ENCODE data around the gene TMOD3.

TMOD3 gene

DNA sequence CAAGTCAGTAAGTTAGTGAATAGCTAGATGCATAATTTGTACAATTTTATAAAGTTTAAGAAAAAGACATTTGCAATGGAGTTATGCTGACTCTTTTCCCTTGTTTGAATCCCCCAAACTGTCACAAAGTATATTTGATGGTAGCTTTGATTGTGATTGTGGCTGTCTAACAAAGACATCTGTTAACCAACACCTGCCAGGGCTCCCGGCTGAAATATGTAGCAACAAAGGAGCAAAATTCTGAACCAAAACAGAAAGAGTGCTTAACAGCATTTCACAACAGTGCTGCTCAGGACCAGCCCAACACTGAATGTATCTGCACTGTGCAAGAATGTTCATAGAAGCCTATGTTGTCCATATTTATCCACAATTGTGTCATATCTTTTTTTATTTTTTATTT lies 102.7 kb downstream of the TMOD3 start:
- DNase-seq (ENCODE audit: low spot score), result no peak
- in situ Hi-C loops (cut with MboI; ENCODE audit: low sequenced_read_pairs, unreplicated experiment), result no loop called here
- TF ChIP-seq, protein P1, sequence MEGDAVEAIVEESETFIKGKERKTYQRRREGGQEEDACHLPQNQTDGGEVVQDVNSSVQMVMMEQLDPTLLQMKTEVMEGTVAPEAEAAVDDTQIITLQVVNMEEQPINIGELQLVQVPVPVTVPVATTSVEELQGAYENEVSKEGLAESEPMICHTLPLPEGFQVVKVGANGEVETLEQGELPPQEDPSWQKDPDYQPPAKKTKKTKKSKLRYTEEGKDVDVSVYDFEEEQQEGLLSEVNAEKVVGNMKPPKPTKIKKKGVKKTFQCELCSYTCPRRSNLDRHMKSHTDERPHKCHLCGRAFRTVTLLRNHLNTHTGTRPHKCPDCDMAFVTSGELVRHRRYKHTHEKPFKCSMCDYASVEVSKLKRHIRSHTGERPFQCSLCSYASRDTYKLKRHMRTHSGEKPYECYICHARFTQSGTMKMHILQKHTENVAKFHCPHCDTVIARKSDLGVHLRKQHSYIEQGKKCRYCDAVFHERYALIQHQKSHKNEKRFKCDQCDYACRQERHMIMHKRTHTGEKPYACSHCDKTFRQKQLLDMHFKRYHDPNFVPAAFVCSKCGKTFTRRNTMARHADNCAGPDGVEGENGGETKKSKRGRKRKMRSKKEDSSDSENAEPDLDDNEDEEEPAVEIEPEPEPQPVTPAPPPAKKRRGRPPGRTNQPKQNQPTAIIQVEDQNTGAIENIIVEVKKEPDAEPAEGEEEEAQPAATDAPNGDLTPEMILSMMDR (IDR thresholded peaks at IDR 0.05; ENCODE audit: borderline replicate concordance, control extremely low read depth, extremely low read depth, insufficient read depth, missing control alignments), result no peak

DNA sequence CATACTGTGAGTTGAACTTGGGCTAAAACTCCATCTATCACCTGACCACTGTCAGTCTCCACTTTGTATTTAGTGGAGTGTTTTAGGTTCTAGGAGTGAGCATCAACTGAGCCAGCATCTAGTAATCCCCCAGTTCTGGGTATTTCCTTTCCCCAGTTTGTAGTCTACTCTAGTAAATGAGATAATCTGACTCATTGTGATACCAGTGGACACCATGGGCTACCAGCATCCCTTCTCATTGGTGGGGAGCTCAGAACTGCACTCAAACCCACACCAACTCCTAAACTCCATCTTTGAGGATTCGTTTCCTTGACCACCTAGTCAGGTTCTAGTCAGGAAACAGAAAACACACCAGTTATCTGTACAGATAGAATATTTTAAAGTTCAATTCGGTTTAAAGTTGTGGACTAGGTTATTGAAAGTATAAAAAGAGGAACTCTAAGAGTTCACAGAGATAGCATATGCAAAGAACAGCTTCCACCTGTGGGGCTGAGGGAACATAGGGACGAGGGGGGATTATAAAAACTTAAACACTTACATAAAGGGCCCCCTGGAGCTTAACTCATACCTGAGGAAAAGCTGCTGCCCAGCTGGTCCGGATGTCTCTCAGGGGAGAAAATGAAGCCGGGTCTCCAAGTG lies 106.1 kb downstream of the TMOD3 start:
- peak; percentile 77 for DNase-seq (ENCODE audit: low spot score)
- in situ Hi-C loops (cut with MboI; ENCODE audit: low sequenced_read_pairs, unreplicated experiment), result no loop called here
- TF ChIP-seq, protein P1 (IDR thresholded peaks at IDR 0.05; ENCODE audit: borderline replicate concordance, control extremely low read depth, extremely low read depth, insufficient read depth, missing control alignments), result no peak

DNA sequence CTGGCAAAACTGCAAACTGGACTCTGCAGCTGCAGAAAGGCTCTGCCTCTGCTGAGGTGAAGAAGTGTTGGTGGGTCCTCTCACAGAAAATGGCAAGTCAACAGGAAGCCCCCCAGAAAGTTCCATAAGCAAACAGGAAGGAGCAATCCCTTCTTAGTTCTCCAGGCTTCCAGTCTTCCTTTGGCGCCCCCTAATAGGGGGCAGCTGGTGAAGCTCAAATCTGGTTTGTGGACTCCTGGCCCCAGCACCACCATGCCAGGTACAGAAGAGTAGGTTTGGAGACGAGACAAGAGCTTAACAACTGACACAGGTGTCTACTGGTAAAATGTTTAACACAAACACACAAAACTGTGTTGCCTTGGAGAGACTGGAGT lies 106.6 kb downstream of the TMOD3 start:
- in situ Hi-C loops (cut with MboI; ENCODE audit: low sequenced_read_pairs, unreplicated experiment), result no loop called here
- DNase-seq (ENCODE audit: low spot score), result no peak
- TF ChIP-seq, protein P1 (IDR thresholded peaks at IDR 0.05; ENCODE audit: borderline replicate concordance, control extremely low read depth, extremely low read depth, insufficient read depth, missing control alignments), result no peak

DNA sequence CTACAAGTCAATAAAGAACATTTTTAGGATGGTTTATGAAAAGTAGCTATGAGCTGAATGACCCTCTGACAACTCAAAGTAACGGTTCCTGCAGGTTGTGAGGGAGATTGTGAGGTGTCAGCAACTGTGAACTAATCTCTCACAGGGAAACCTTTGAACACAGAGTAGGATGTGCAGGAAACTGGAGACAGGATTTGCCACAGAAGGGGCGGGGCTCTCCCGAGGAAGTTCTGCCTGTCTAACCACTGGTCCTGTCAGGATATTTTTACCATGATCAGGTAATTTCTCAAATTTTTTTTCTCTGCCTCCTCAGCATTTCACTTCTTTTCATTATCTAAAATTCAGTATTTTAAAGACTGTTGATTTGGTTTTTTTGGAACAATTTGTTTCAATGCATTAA lies 108.8 kb downstream of the TMOD3 start:
- in situ Hi-C loops (cut with MboI; ENCODE audit: low sequenced_read_pairs, unreplicated experiment), result no loop called here
- DNase-seq (ENCODE audit: low spot score), result no peak
- TF ChIP-seq, protein P1 (IDR thresholded peaks at IDR 0.05; ENCODE audit: borderline replicate concordance, control extremely low read depth, extremely low read depth, insufficient read depth, missing control alignments), result no peak

DNA sequence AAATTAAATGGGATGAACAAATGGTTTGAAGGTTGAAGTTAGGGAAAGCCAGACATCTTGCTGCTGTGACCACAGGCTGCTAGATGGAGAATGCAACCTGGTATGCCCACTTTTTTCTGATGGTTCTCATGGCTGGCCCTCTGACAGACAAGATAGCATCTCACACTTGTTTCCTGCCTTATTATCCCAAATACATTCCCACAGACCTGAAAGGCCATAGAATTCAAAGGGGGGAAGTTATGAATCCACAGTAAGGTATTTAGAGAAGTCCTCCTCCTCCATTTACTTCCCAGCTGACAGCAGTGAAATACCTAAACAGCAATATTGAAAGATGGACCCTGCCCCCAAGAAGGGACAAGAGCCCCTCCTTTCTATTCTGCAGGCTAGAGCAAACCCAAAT lies 109.8 kb downstream of the TMOD3 start:
- no peak for DNase-seq (ENCODE audit: low spot score)
- TF ChIP-seq, protein P1 (IDR thresholded peaks at IDR 0.05; ENCODE audit: borderline replicate concordance, control extremely low read depth, extremely low read depth, insufficient read depth, missing control alignments), result no peak

DNA sequence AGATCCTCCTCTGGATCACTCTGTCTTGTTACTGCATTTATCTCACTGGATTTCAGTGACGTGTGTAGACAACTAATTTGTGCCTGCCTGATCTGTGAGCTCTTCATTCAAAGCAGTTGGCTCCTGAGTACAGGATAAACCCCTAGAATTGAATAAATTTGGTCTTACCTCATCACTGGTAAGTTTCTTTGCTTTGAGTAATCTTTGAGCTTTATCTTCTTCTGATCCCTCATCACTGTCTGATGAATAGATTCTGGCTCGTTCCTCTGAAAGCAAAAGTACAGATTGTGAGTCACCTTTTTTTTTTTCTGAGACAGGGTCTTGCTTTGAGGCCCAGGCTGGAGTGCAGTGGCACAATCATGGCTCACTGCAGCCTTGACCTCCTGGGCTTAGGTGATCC lies 117.7 kb downstream of the TMOD3 start:
- in situ Hi-C loops (cut with MboI; ENCODE audit: low sequenced_read_pairs, unreplicated experiment), result no loop called here
- no peak for DNase-seq (ENCODE audit: low spot score)
- TF ChIP-seq, protein P1 (IDR thresholded peaks at IDR 0.05; ENCODE audit: borderline replicate concordance, control extremely low read depth, extremely low read depth, insufficient read depth, missing control alignments), result no peak

More for the DNA sequence above, 109.8 kb downstream of the TMOD3 start:
- in situ Hi-C loops (cut with MboI; ENCODE audit: low sequenced_read_pairs, unreplicated experiment), result no loop called here
